NT2/D1 (cell line): ENCODE results near the gene MPRIP.

Experiments used
- SUZ12 ChIP-seq: IDR thresholded peaks from 2 replicates; pipeline ENCODE4 v1.6.1; 2011; ENCODE audit not compliant: insufficient read length, insufficient read depth; ENCODE audit errors: extremely low read depth
- YY1 ChIP-seq: IDR thresholded peaks from 2 replicates; pipeline ENCODE4 v1.6.1; 2011; ENCODE audit not compliant: insufficient read length, insufficient read depth

DNA sequence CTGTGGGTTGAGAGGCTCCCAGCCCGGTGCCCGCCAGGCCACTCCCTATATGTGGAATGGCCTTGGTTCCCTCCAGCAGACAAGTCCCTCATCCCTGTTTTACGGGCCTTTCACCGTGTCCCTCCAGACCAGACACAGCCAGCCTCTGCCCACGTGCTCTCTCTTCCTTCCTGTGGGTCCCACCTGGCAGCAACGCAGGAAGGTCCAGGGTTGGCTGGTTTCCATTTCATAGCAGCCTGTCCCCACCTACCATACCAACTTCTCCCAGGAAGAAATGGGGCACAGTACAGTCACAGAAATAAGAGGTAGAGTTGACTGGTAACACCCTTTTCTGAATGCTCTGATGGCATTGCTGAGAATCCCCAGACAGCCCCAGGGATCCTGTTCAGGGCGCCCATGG, 128.9 kb downstream of the MPRIP start:
- TF ChIP-seq SUZ12 (no peak), YY1 (no peak)
